Measurements from ENCODE around the gene KIAA0753.

DNA sequence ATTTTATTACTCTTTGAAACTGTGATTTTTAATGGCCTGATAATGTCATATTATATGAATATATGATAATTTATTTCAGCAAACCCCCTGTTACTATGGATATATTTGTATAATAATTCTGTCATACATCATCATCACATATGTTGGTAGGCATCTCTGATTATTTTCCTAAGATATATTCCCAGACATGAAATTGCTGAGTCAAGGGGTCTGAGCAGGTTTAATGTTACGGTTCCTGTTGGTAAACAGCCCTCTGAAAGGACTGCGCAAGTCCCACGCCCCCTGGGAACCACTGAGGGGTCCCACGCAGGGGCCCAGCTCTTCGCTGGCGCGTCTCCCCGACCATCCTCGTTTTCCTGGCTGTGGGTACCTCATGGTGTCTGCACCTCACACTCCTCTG is 48.4 kb upstream of the KIAA0753 start:
- TF ChIP-seq, protein P1, sequence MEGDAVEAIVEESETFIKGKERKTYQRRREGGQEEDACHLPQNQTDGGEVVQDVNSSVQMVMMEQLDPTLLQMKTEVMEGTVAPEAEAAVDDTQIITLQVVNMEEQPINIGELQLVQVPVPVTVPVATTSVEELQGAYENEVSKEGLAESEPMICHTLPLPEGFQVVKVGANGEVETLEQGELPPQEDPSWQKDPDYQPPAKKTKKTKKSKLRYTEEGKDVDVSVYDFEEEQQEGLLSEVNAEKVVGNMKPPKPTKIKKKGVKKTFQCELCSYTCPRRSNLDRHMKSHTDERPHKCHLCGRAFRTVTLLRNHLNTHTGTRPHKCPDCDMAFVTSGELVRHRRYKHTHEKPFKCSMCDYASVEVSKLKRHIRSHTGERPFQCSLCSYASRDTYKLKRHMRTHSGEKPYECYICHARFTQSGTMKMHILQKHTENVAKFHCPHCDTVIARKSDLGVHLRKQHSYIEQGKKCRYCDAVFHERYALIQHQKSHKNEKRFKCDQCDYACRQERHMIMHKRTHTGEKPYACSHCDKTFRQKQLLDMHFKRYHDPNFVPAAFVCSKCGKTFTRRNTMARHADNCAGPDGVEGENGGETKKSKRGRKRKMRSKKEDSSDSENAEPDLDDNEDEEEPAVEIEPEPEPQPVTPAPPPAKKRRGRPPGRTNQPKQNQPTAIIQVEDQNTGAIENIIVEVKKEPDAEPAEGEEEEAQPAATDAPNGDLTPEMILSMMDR (IDR thresholded peaks at IDR 0.05) = no peak
- TF ChIP-seq POLR2A (IDR thresholded peaks at IDR 0.05) = no peak

Measured in Peyer's patch (tissue), 4 donors.